Measurements from ENCODE around the gene UMODL1.
"Not testable (repeated sequence)": the region's sequence is repeated elsewhere in the genome, so short reads cannot be mapped to it uniquely, and the experiment has no call there.

UMODL1 gene

DNA sequence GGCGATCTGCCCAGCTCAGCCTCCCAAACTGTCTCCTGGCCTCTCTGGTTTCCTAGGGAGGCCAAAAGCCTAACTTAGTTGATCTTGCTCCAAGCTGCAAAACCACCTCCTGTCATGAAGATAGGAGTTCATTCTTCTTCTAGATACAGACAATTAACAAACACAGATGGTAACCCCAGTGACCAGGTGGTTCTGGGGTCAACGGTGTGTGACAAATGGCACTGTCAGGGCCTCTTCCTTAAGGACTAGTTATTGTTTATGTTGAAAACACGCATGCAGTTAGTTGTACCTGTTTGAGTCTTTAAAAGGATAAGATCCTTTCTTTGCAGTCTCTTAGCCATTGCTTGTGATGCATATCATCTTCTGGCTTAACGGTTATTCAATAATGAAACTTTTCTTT lies 4.6 kb upstream of the UMODL1 start:
- no peak for ATAC-seq (replicated peaks; ENCODE audit: extremely low read depth, poor library complexity, severe bottlenecking)
- Mint-ChIP-seq H3K27ac (ENCODE audit: low read depth) (no peak overlapping the region), H3K4me1 (peaks cover 44% of the 10 kb centered on the region), H3K36me3 (ENCODE audit: insufficient read depth) (no peaks in the 10 kb centered on the region), H3K9me3 (no peaks in the 10 kb centered on the region), H3K4me3 (no peak overlapping the region), H3K27me3 (peaks cover 11% of the 10 kb centered on the region)
- DNase-seq (ENCODE audit: low spot score in 2 of 2) = no peak

- Mint-ChIP-seq H3K4me1 (peaks cover 33% of the 10 kb centered on the region), H3K4me3 (no peak overlapping the region), H3K36me3 (ENCODE audit: insufficient read depth) (no peaks in the 10 kb centered on the region), H3K27ac (ENCODE audit: low read depth) (no peak overlapping the region), H3K9me3 (no peaks in the 10 kb centered on the region), H3K27me3 (peaks cover 23% of the 10 kb centered on the region)
- no peak for ATAC-seq (replicated peaks; ENCODE audit: extremely low read depth, poor library complexity, severe bottlenecking)
- DNase-seq (ENCODE audit: low spot score in 2 of 2) = no peak
These were observed 3.4 kb upstream of the UMODL1 start for GRCh38 chr21:42067531-42068255.

- ATAC-seq (replicated peaks; ENCODE audit: extremely low read depth, poor library complexity, severe bottlenecking) = no peak
- no peak overlapping the region for H3K4me3 Mint-ChIP-seq
- no peaks in the 10 kb centered on the region for H3K36me3 Mint-ChIP-seq (ENCODE audit: insufficient read depth)
- peaks cover 28% of the 10 kb centered on the region for H3K4me1 Mint-ChIP-seq
- H3K27ac Mint-ChIP-seq (ENCODE audit: low read depth) = no peak overlapping the region
- no peak for DNase-seq (ENCODE audit: low spot score in 2 of 2)
- peaks cover 28% of the 10 kb centered on the region for H3K27me3 Mint-ChIP-seq
- H3K9me3 Mint-ChIP-seq = no peaks in the 10 kb centered on the region
These were observed 2.9 kb upstream of the UMODL1 start for GRCh38 chr21:42068256-42068545.

- no peak overlapping the region for H3K27ac Mint-ChIP-seq (ENCODE audit: low read depth)
- no peak overlapping the region for H3K4me3 Mint-ChIP-seq
- H3K36me3 Mint-ChIP-seq (ENCODE audit: insufficient read depth) = no peaks in the 10 kb centered on the region
- no peak for ATAC-seq (replicated peaks; ENCODE audit: extremely low read depth, poor library complexity, severe bottlenecking)
- no peak for DNase-seq (ENCODE audit: low spot score in 2 of 2)
- peaks cover 24% of the 10 kb centered on the region for H3K4me1 Mint-ChIP-seq
- H3K27me3 Mint-ChIP-seq = peaks cover 32% of the 10 kb centered on the region
- H3K9me3 Mint-ChIP-seq = no peaks in the 10 kb centered on the region
These were observed 2.5 kb upstream of the UMODL1 start for GRCh38 chr21:42068592-42068991.

DNA sequence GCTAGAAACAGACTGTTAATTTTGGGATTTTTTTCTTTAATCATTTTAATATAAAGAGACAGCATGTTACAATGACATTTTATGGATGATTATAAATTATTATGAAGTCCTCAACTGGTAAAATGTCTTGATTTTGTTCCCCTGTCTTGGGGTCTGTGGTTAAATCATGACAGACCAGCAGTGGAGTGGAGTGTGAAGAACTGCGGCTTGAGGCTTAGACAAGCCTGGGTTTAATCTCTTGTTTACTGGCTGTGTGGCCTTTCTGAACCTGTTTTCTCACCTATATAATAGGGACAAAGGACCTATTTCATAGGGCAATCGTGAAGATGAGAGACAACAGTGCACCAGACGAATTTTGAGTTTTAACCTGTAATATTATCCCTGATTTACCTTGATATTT lies 1.8 kb upstream of the UMODL1 start:
- H3K27me3 Mint-ChIP-seq = peaks cover 39% of the 10 kb centered on the region
- DNase-seq (ENCODE audit: low spot score in 2 of 2) = no peak

DNA sequence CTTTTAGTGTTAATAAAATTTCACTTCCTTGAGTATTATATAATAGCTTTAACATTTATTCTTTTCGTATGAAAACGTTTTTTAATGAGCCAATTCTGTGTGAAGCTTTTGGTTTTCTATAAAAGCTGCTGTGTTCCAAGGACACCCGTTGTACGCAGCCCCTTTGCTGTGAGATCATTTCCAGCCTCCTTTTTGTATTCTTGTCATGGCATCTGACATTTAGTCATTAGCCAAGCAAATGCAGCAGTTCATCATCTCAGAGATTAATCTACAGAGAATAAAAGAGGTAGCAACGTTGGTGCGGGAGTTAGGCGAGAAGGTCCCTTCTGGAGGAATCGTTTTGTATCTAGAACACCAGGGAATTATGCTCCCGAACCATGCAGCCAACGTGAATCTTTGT lies 1.3 kb upstream of the UMODL1 start:
- Mint-ChIP-seq H3K9me3 (no peaks in the 10 kb centered on the region), H3K4me3 (no peak overlapping the region), H3K27me3 (peaks cover 42% of the 10 kb centered on the region), H3K36me3 (ENCODE audit: insufficient read depth) (no peaks in the 10 kb centered on the region), H3K27ac (ENCODE audit: low read depth) (no peak overlapping the region), H3K4me1 (peaks cover 13% of the 10 kb centered on the region)
- no peak for DNase-seq (ENCODE audit: low spot score in 2 of 2)
- ATAC-seq (replicated peaks; ENCODE audit: extremely low read depth, poor library complexity, severe bottlenecking) = no peak

More for the DNA sequence above, 1.8 kb upstream of the UMODL1 start:
- Mint-ChIP-seq H3K36me3 (ENCODE audit: insufficient read depth) (no peaks in the 10 kb centered on the region), H3K4me1 (peaks cover 16% of the 10 kb centered on the region), H3K27ac (ENCODE audit: low read depth) (no peak overlapping the region), H3K9me3 (no peaks in the 10 kb centered on the region), H3K4me3 (no peak overlapping the region)
- peak; percentile 91 for ATAC-seq (replicated peaks; ENCODE audit: extremely low read depth, poor library complexity, severe bottlenecking)

GRCh38 chr21:42073145-42074099 lies 2.3 kb downstream of the UMODL1 start:
- H3K27ac Mint-ChIP-seq (ENCODE audit: low read depth) = no peak overlapping the region
- DNase-seq (ENCODE audit: low spot score in 2 of 2) = no peak
- H3K27me3 Mint-ChIP-seq = peaks cover 51% of the 10 kb centered on the region
- no peaks in the 10 kb centered on the region for H3K9me3 Mint-ChIP-seq
- no peaks in the 10 kb centered on the region for H3K36me3 Mint-ChIP-seq (ENCODE audit: insufficient read depth)
- ATAC-seq (replicated peaks; ENCODE audit: extremely low read depth, poor library complexity, severe bottlenecking) = no peak
- no peak overlapping the region for H3K4me3 Mint-ChIP-seq
- peaks cover 16% of the 10 kb centered on the region for H3K4me1 Mint-ChIP-seq

DNA sequence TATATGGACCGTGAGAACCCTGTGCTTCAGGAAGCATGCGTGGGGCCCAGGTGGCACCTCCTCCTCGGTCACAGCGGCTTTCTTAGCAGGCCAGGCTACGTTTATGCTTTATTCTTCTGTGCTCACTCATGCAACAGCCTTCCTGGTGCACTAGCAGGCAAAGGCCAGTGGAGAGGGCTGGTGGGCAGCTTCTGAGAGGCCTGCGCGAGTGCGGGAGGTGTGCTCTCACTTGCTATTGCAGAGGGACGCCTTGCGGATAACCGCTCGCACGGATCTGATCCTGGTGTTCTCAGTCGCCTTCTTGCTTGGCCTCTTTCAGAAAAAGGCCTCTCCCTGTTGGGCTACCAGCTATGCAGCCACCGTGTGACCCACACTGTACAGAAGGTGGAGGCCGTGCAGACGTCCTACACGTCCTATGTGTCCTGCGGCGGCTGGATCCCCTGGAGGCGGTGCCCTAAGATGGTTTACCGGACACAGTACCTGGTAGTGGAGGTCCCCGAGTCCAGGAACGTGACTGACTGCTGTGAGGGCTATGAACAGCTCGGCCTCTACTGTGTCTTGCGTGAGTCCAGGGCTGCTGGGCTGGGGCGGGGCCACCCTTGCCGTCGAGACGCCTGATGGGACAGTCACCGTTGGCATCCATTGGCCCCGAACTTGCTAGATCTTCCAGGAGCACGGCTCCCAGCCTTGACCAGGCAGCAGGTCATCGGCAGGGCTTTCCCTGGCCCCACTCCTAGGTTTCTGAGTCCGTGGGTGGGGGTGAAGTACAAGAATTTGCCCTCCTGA lies 4.8 kb downstream of the UMODL1 start:
- Mint-ChIP-seq H3K9me3 (no peaks in the 10 kb centered on the region), H3K36me3 (ENCODE audit: insufficient read depth) (no peaks in the 10 kb centered on the region), H3K27ac (ENCODE audit: low read depth) (no peak overlapping the region), H3K4me1 (peaks cover 7% of the 10 kb centered on the region), H3K27me3 (peaks cover 46% of the 10 kb centered on the region), H3K4me3 (no peak overlapping the region)
- DNase-seq (ENCODE audit: low spot score in 2 of 2) = no peak
- ATAC-seq (replicated peaks; ENCODE audit: extremely low read depth, poor library complexity, severe bottlenecking) = no peak

DNA sequence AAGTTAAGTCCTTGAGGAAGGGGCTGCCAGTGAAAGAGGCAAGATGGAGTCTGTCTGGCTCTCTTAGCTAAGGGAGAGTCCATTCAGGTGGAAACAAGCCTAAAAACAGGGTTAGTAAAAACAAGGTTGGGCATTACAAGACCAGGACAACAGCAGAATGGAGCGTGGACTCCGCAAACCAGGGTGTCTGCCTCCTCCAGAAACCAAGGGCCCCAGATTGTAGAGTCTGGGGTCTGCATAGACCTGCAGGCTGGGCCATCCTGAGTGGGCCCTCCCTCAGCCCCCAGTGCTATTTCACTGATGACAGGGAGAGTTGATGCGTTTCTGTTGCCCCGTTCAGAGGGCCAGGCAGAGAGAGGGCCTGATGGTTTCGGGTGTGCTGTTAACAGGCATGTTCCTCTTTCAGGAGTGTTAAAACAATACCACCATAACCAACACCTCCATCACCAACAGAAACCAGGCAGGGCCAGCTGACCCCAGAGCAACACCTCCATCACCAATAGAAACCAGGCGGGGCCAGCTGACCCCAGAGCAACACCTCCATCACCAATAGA lies 6.6 kb downstream of the UMODL1 start:
- H3K27ac Mint-ChIP-seq (ENCODE audit: low read depth); H3K9me3 Mint-ChIP-seq; ATAC-seq (replicated peaks; ENCODE audit: extremely low read depth, poor library complexity, severe bottlenecking); DNase-seq (ENCODE audit: low spot score in 2 of 2); H3K4me1 Mint-ChIP-seq; H3K36me3 Mint-ChIP-seq (ENCODE audit: insufficient read depth); H3K4me3 Mint-ChIP-seq: not testable (repeated sequence)
- H3K27me3 Mint-ChIP-seq = peaks cover 32% of the 10 kb centered on the region

- not testable (repeated sequence) for H3K27ac Mint-ChIP-seq (ENCODE audit: low read depth); DNase-seq (ENCODE audit: low spot score in 2 of 2); H3K36me3 Mint-ChIP-seq (ENCODE audit: insufficient read depth); H3K4me3 Mint-ChIP-seq; H3K4me1 Mint-ChIP-seq; H3K9me3 Mint-ChIP-seq; ATAC-seq (replicated peaks; ENCODE audit: extremely low read depth, poor library complexity, severe bottlenecking)
- H3K27me3 Mint-ChIP-seq = peaks cover 29% of the 10 kb centered on the region
These were observed 7.3 kb downstream of the UMODL1 start for GRCh38 chr21:42078247-42079007.

DNA sequence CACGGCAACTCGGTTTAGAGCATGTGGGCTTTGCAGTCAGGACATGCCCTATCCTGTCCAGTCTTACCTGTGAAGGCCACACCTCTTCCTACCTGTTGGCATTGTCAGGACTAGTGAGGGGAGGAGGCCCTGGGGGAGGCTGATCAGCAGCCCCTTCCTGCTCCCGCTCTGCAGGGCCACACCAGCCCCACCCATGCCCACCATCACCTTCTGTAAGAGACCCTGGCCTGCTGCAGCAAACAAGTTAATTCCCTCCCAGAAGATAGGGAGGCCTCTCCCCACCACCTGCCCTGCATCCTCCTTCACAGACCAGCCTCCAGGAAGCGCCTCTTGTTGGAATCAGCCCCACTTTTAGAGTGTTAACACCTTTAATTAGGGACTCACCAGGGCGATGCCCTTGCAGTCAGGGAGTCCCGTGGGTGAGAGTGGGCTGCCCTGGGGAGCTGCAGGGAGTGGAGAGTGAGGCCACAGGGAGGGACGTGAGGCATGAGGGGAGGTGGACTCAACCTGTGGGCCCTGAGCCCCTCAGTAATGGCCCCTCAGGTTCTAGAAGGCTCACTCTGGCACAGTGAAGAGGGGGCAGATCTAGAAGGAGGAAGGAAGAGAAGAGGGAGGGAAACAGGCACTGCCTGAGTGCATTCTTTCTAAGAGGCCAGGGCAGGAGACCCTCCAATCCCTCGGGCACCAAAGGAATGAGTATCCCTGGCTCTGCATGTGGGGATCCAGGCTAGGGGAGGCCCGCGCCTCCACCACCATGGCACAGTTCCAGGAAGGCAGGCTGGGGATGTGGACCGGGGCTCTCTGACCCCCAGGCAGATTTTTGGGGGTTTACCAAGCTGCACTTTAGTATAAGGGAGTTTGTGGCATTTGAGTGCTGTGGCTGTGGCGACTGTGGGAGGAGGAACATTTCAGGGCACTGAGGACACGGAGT lies 8.2 kb downstream of the UMODL1 start:
- Mint-ChIP-seq H3K27ac (ENCODE audit: low read depth) (no peak overlapping the region), H3K36me3 (ENCODE audit: insufficient read depth) (no peaks in the 10 kb centered on the region), H3K4me1 (peaks cover 5% of the 10 kb centered on the region), H3K4me3 (no peak overlapping the region), H3K9me3 (no peaks in the 10 kb centered on the region), H3K27me3 (peaks cover 21% of the 10 kb centered on the region)
- no peak for DNase-seq (ENCODE audit: low spot score in 2 of 2)
- no peak for ATAC-seq (replicated peaks; ENCODE audit: extremely low read depth, poor library complexity, severe bottlenecking)
